Kidney epithelial cell (primary cell): ENCODE measurements around the gene FBLN1. TPM values are rescaled to one million over a fixed set of nuclear protein-coding genes. Genes with fewer than 3 reads are reported as not detected.

Experiments used
- DNase-seq: peaks from one replicate; pipeline ENCODE4 v3.0.0-alpha.2; 2010; ENCODE audit warnings: low read depth
- H3K27me3 ChIP-seq: 2 replicates; pipeline ENCODE4 v1.6.0; 2011; ENCODE audit warnings: low read length; ENCODE audit not compliant: control insufficient read depth, insufficient read depth
- H3K36me3 ChIP-seq: 2 replicates; pipeline ENCODE4 v1.5.1; 2011; ENCODE audit warnings: low read length; ENCODE audit not compliant: control insufficient read depth, insufficient read depth
- H3K4me3 ChIP-seq: 2 replicates; pipeline ENCODE4 v1.5.1; 2011; ENCODE audit warnings: low read depth, mild to moderate bottlenecking, control low read depth, low read length
- total RNA-seq: library from RNA; depleted of rRNA; stranded (reverse); fragments of >200 nt; gene quantifications from 2 replicates; pipeline ENCODE4 v1.2.3, GENCODE V29; 2015
- TF ChIP-seq, protein P1 (sequence below): IDR thresholded peaks from 2 replicates; pipeline ENCODE4 v1.5.1; 2011; ENCODE audit warnings: mild to moderate bottlenecking, moderate library complexity, low read length, control low read depth, inconsistent platforms; ENCODE audit not compliant: insufficient read depth, poor library complexity, severe bottlenecking

Gene FBLN1
- total RNA-seq, 1 donor from 2014 or later = 32.8 TPM

DNA sequence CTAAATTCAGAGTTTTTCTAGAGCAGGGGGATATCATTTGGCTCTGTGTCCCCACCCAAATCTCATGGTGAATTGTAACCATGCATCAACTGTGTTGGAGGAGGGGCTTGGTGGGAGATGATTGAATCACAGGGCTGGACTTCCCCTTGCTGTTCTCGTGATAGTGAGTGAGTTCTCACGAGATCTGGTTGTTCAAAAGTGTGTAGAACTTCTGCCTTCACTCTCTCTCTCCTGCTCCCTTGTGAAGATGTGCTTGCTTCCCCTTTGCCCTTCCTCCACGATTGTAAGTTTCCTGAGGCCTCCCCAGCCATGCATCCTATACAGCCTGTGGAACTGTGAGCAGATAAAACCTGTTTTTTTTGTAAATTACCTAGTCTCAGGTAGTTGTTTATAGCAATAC lies 22.0 kb upstream of the FBLN1 start:
- DNase-seq = no peak
- TF ChIP-seq, protein P1, sequence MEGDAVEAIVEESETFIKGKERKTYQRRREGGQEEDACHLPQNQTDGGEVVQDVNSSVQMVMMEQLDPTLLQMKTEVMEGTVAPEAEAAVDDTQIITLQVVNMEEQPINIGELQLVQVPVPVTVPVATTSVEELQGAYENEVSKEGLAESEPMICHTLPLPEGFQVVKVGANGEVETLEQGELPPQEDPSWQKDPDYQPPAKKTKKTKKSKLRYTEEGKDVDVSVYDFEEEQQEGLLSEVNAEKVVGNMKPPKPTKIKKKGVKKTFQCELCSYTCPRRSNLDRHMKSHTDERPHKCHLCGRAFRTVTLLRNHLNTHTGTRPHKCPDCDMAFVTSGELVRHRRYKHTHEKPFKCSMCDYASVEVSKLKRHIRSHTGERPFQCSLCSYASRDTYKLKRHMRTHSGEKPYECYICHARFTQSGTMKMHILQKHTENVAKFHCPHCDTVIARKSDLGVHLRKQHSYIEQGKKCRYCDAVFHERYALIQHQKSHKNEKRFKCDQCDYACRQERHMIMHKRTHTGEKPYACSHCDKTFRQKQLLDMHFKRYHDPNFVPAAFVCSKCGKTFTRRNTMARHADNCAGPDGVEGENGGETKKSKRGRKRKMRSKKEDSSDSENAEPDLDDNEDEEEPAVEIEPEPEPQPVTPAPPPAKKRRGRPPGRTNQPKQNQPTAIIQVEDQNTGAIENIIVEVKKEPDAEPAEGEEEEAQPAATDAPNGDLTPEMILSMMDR = no peak
- no peaks in the 10 kb centered on the region for H3K36me3 ChIP-seq
- no peak overlapping the region for H3K4me3 ChIP-seq
- peaks cover 9% of the 10 kb centered on the region for H3K27me3 ChIP-seq

DNA sequence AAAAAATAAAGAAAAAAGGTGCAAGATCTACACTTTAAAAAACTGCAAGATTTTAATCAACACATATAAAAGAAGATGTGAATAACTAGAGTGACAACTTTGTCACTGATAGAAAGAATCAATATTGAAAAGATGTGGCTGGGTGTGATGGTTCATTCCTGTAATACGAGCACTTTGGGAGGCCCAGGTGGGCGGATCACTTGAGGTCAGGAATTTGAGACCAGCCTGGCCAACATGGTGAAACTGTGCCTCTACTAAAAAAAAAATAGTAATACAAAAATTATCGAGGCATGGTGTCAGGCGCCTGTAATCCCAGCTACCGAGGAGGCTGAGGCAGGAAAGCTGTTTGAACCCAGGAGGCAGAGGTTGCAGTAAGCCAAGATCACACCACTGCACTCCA lies 21.0 kb upstream of the FBLN1 start:
- Histone ChIP-seq H3K36me3 (no peaks in the 10 kb centered on the region), H3K27me3 (peaks cover 4% of the 10 kb centered on the region), H3K4me3 (no peak overlapping the region)
- TF ChIP-seq, protein P1 = no peak
- DNase-seq = no peak

DNA sequence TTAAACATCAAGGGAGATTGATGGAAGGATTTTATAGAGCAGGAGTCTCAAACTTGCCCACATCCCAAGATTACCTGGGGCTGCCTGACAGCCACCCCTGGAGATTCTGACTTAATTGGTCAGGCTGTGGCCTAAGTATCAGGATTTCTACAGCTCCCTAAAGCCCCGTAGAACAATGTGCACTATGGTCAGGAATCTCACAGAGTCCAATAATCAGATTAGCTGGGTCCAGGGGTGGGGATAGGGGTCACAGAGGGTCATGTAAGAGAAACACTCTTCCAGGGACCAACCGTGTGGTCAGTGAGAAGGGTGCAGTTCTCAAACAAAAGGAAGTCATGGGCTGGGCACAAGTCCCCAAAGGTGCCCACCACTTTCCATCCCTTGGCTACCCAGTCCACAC lies 20.5 kb upstream of the FBLN1 start:
- TF ChIP-seq, protein P1 = no peak
- Histone ChIP-seq H3K36me3 (no peaks in the 10 kb centered on the region), H3K4me3 (no peak overlapping the region), H3K27me3 (peaks cover 4% of the 10 kb centered on the region)
- no peak for DNase-seq

DNA sequence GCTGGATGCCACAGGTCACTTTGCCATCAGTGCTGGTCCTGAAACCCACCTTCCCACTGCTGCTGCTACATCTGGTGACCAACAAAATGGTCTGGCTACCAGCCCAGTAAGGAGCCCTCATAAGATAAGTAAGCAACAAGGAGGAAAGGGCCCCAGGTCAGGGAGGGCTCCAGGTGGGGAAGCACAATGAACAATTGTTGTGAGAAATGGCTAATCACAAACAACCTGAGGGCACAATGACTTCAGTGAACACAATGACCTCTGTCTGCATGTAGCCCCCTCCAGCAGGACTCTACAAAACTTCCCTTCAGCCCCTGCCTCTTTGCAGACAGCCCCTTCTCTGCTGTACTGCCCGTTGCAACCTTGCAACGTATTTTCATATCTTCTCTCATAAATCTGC lies 19.4 kb upstream of the FBLN1 start:
- H3K36me3 ChIP-seq = no peaks in the 10 kb centered on the region
- no peak for DNase-seq
- H3K27me3 ChIP-seq = peaks cover 2% of the 10 kb centered on the region
- TF ChIP-seq, protein P1 = no peak
- no peak overlapping the region for H3K4me3 ChIP-seq

DNA sequence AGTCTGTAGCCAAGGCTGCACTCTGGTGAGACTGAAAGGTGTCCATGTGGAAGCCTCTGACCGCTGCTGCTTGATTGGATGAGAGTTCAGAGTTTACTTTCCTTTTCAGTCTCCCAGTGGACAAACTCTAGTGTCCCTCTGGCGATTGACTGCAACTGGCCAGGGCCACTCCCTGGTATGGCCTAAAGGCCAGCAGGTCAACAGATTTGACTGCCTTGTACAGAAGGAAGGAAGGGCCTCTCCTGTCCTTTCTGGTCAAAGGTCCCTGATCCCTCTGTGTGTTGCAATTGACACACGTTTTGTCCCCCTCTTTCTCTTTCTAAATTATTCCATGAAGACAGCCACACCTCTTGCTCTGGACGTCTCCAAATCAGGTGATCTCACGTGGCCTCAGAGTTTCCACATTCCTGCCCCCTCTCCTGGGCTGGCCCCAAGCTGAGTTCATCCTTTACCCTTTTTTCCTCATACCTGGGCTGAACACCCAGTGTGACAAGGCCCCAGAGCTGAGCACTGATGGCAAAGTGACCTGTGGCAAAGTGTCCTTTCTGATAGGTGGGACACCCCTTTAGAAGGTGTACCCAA lies 18.7 kb upstream of the FBLN1 start:
- no peaks in the 10 kb centered on the region for H3K36me3 ChIP-seq
- TF ChIP-seq, protein P1 = no peak
- DNase-seq = no peak
- peaks cover 2% of the 10 kb centered on the region for H3K27me3 ChIP-seq
- H3K4me3 ChIP-seq = no peak overlapping the region

DNA sequence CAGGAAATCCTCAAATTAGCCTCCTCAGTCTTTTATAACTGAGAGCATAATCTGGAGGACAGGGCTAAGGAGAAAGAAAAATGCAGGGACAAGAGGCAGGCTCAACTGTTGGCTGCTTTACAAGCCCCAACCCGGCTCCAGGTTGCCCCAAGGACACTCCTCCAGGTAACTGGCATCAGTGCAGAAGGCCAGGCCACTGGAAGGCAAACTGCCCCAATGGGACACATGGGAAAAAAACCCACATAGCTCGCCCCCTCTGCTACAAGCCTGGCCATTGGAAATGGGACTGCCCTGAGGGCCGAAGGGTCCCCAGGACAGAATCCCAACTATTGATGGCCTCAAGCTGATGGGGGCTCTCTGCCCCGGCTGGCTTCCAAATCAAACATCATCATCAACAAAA lies 17.9 kb upstream of the FBLN1 start:
- Histone ChIP-seq H3K4me3 (no peak overlapping the region), H3K36me3 (no peaks in the 10 kb centered on the region), H3K27me3 (peaks cover 2% of the 10 kb centered on the region)
- TF ChIP-seq, protein P1 = no peak
- DNase-seq = no peak
